NCI-H2171 treated with DMSO at 0.1 percent for 48 hours (cell line): ENCODE data around the gene ADGRA1.

Experiments
- DNase-seq: peaks from one replicate; lab custom pipeline; 2025; lab: John Stamatoyannopoulos, UW

The ADGRA1 gene

GRCh38 chr10:133113146-133113830, 25.6 kb downstream of the ADGRA1 start:
- DNase-seq: no peak

GRCh38 chr10:133113847-133114246, 26.1 kb downstream of the ADGRA1 start:
- DNase-seq: no peak

- no peak for DNase-seq
Measured at GRCh38 chr10:133114251-133114650, 26.5 kb downstream of the ADGRA1 start.

- no peak for DNase-seq
Measured at GRCh38 chr10:133114726-133115452, 27.2 kb downstream of the ADGRA1 start.

GRCh38 chr10:133115453-133115842, 27.7 kb downstream of the ADGRA1 start:
- DNase-seq: no peak

- no peak for DNase-seq
Measured at GRCh38 chr10:133115976-133116375, 28.3 kb downstream of the ADGRA1 start.

GRCh38 chr10:133116455-133116854, 28.7 kb downstream of the ADGRA1 start:
- DNase-seq: no peak

GRCh38 chr10:133117036-133117687, 29.4 kb downstream of the ADGRA1 start:
- no peak for DNase-seq

- no peak for DNase-seq
Measured at GRCh38 chr10:133117688-133118071, 30.0 kb downstream of the ADGRA1 start.

GRCh38 chr10:133121479-133121878, 33.8 kb downstream of the ADGRA1 start:
- no peak for DNase-seq

GRCh38 chr10:133122171-133122935, 34.6 kb downstream of the ADGRA1 start:
- no peak for DNase-seq

- DNase-seq: no peak
Measured at GRCh38 chr10:133123050-133123745, 35.5 kb downstream of the ADGRA1 start.

GRCh38 chr10:133123746-133124356, 36.1 kb downstream of the ADGRA1 start:
- DNase-seq: no peak

GRCh38 chr10:133124357-133125211, 36.9 kb downstream of the ADGRA1 start:
- no peak for DNase-seq

GRCh38 chr10:133125901-133126300, 38.2 kb downstream of the ADGRA1 start:
- DNase-seq: no peak

GRCh38 chr10:133126431-133127290, 38.9 kb downstream of the ADGRA1 start:
- DNase-seq: no peak

- DNase-seq: no peak
Measured at GRCh38 chr10:133127291-133128125, 39.8 kb downstream of the ADGRA1 start.
